Naive B cell (primary cell): ENCODE data around the gene ABCC10. TPM values are rescaled to one million over a fixed set of nuclear protein-coding genes. Genes with fewer than 3 reads are reported as not detected.
A peak's percentile ranks its signal among the peaks of the same experiment; 100 is the strongest.
"Not testable (repeated sequence)": the region's sequence is repeated elsewhere in the genome, so short reads cannot be mapped to it uniquely, and the experiment has no call there.

Experiments
- ATAC-seq, 2 donors: fragments of 150-1000 bp; cut with Tn5 transposase; 2 replicates each; pipeline ENCODE4 v1.10.0; 2021; ENCODE audit warnings: low read depth in 2 of 2, mild to moderate bottlenecking in 2 of 2, moderate library complexity in 2 of 2
- DNase-seq: peaks from one replicate; pipeline ENCODE4 v3.0.0; 2022
- H3K27ac Mint-ChIP-seq, 6 donors: one replicate each; pipeline ENCODE4 v1.8.0; 2020 to 2022; ENCODE audit warnings: mild to moderate bottlenecking in 6 of 6, mixed read lengths in 6 of 6, moderate library complexity in 5 of 6, inconsistent platforms in 2 of 6
- H3K27me3 Mint-ChIP-seq, 3 donors: one replicate each; pipeline ENCODE4 v1.8.0; 2021 to 2022; ENCODE audit warnings: mixed read lengths in 3 of 3, mild to moderate bottlenecking in 1 of 3
- H3K36me3 Mint-ChIP-seq, 2 donors: one replicate each; pipeline ENCODE4 v1.8.0; 2020 to 2022; ENCODE audit warnings: mixed read lengths in 2 of 2, inconsistent platforms in 1 of 2, mild to moderate bottlenecking in 1 of 2
- H3K4me1 Mint-ChIP-seq, 3 donors: one replicate each; pipeline ENCODE4 v1.8.0; 2020 to 2022; ENCODE audit warnings: mixed read lengths in 3 of 3, inconsistent platforms in 1 of 3, mild to moderate bottlenecking in 1 of 3, moderate library complexity in 1 of 3
- H3K4me3 Mint-ChIP-seq, 8 donors: one replicate each; pipeline ENCODE4 v1.8.0; 2020 to 2022; ENCODE audit warnings: mild to moderate bottlenecking in 8 of 8, mixed read lengths in 8 of 8, moderate library complexity in 8 of 8, inconsistent platforms in 2 of 8
- H3K9me3 Mint-ChIP-seq, 7 donors: one replicate each; pipeline ENCODE4 v1.8.0; 2020 to 2022; ENCODE audit warnings: mixed read lengths in 7 of 7, mild to moderate bottlenecking in 5 of 7, inconsistent platforms in 2 of 7, moderate library complexity in 1 of 7
- polyA plus RNA-seq, 6 donors: library from polyadenylated mRNA; unstranded; fragments of 300-500 nt; fragmentation: Illumina TruSeq; gene quantifications; one replicate each; pipeline ENCODE4 v1.2.3, GENCODE V29; 2021; ENCODE audit warnings: low read depth in 6 of 6

ABCC10 gene
- polyA plus RNA-seq, 6 donors from 2014 or later = 9.0 to 21.0 (median 12.3) TPM

GRCh38 chr6:43490523-43490939 is 63.2 kb downstream of the ABCC10 start:
- DNase-seq (no peak), ATAC-seq (no peak)
- H3K27me3 Mint-ChIP-seq = no peaks in the 10 kb centered on the region
- no peak overlapping the region for H3K27ac Mint-ChIP-seq
- H3K36me3 Mint-ChIP-seq = no peaks in the 10 kb centered on the region
- peaks cover 25 to 35% (median 27%) of the 10 kb centered on the region in 3 donors for H3K4me1 Mint-ChIP-seq
- H3K9me3 Mint-ChIP-seq = no peaks in the 10 kb centered on the region
- H3K4me3 Mint-ChIP-seq = no peak overlapping the region

- no peaks in the 10 kb centered on the region for H3K9me3 Mint-ChIP-seq
- H3K27ac Mint-ChIP-seq = no peak overlapping the region
- H3K4me1 Mint-ChIP-seq = peaks cover 24 to 36% (median 25%) of the 10 kb centered on the region in 3 donors
- no peak for ATAC-seq
- H3K36me3 Mint-ChIP-seq = no peaks in the 10 kb centered on the region
- H3K27me3 Mint-ChIP-seq = no peaks in the 10 kb centered on the region
- no peak overlapping the region for H3K4me3 Mint-ChIP-seq
- DNase-seq = no peak
Measured at GRCh38 chr6:43491750-43492661, 64.7 kb downstream of the ABCC10 start.

- Mint-ChIP-seq H3K27ac (peak overlapping the region in 1 of 6 donors; percentile 65), H3K4me3 (no peak overlapping the region)
- DNase-seq = no peak
Measured at GRCh38 chr6:43492673-43493072, 65.3 kb downstream of the ABCC10 start.

GRCh38 chr6:43493230-43493629 is 65.9 kb downstream of the ABCC10 start:
- H3K36me3 Mint-ChIP-seq = no peaks in the 10 kb centered on the region
- ATAC-seq (no peak), DNase-seq (no peak)
- H3K27ac Mint-ChIP-seq = peak overlapping the region in 3 of 6 donors; percentile 12 to 88 (median 65)
- no peaks in the 10 kb centered on the region for H3K27me3 Mint-ChIP-seq
- H3K9me3 Mint-ChIP-seq = no peaks in the 10 kb centered on the region
- H3K4me3 Mint-ChIP-seq = no peak overlapping the region
- peaks cover 23 to 33% (median 25%) of the 10 kb centered on the region in 3 donors for H3K4me1 Mint-ChIP-seq

More at GRCh38 chr6:43492673-43493072, 65.3 kb downstream of the ABCC10 start:
- Mint-ChIP-seq H3K36me3 (no peaks in the 10 kb centered on the region), H3K9me3 (no peaks in the 10 kb centered on the region), H3K27me3 (no peaks in the 10 kb centered on the region), H3K4me1 (peaks cover 23 to 36% (median 25%) of the 10 kb centered on the region in 3 donors)
- no peak for ATAC-seq

- H3K36me3 Mint-ChIP-seq = no peaks in the 10 kb centered on the region
- no peak overlapping the region for H3K4me3 Mint-ChIP-seq
- DNase-seq (no peak), ATAC-seq (no peak)
- no peak overlapping the region for H3K27ac Mint-ChIP-seq
- peaks cover 23 to 27% (median 25%) of the 10 kb centered on the region in 3 donors for H3K4me1 Mint-ChIP-seq
- H3K9me3 Mint-ChIP-seq = no peaks in the 10 kb centered on the region
- H3K27me3 Mint-ChIP-seq = no peaks in the 10 kb centered on the region
Measured at GRCh38 chr6:43493833-43494232, 66.5 kb downstream of the ABCC10 start.

GRCh38 chr6:43494321-43494720 is 67.0 kb downstream of the ABCC10 start:
- Mint-ChIP-seq H3K4me3 (no peak overlapping the region), H3K27me3 (no peaks in the 10 kb centered on the region), H3K27ac (no peak overlapping the region), H3K36me3 (no peaks in the 10 kb centered on the region), H3K4me1 (peaks cover 18 to 22% (median 21%) of the 10 kb centered on the region in 3 donors), H3K9me3 (no peaks in the 10 kb centered on the region)
- ATAC-seq = no peak
- no peak for DNase-seq

- Mint-ChIP-seq H3K36me3 (no peaks in the 10 kb centered on the region), H3K4me3 (no peak overlapping the region), H3K9me3 (no peaks in the 10 kb centered on the region), H3K27ac (no peak overlapping the region), H3K27me3 (no peaks in the 10 kb centered on the region), H3K4me1 (peaks cover 18 to 21% (median 20%) of the 10 kb centered on the region in 3 donors)
- ATAC-seq (no peak), DNase-seq (no peak)
Measured at GRCh38 chr6:43494766-43495165, 67.4 kb downstream of the ABCC10 start.

GRCh38 chr6:43495409-43495941 is 68.1 kb downstream of the ABCC10 start:
- no peak for DNase-seq
- H3K27ac Mint-ChIP-seq = peak overlapping the region in 2 of 6 donors; percentile 81 to 84

GRCh38 chr6:43496370-43497128 is 69.2 kb downstream of the ABCC10 start:
- Mint-ChIP-seq H3K4me3 (no peak overlapping the region), H3K27me3 (no peaks in the 10 kb centered on the region), H3K4me1 (peaks cover 14 to 18% (median 15%) of the 10 kb centered on the region in 3 donors), H3K27ac (peak overlapping the region in 1 of 6 donors; percentile 36), H3K36me3 (peaks cover 6 to 8% of the 10 kb centered on the region in 2 donors), H3K9me3 (no peaks in the 10 kb centered on the region)
- ATAC-seq (peak in 1 of 2 donors; percentile 43), DNase-seq (no peak)

More at GRCh38 chr6:43495409-43495941, 68.1 kb downstream of the ABCC10 start:
- no peak for ATAC-seq
- Mint-ChIP-seq H3K36me3 (peaks cover 0 to 1% of the 10 kb centered on the region in 2 donors), H3K27me3 (no peaks in the 10 kb centered on the region), H3K9me3 (no peaks in the 10 kb centered on the region), H3K4me3 (no peak overlapping the region), H3K4me1 (peaks cover 14 to 18% (median 15%) of the 10 kb centered on the region in 3 donors)

- H3K4me1 Mint-ChIP-seq = peaks cover 14 to 18% (median 15%) of the 10 kb centered on the region in 3 donors
- H3K9me3 Mint-ChIP-seq = no peaks in the 10 kb centered on the region
- H3K27ac Mint-ChIP-seq = peak overlapping the region in 1 of 6 donors; percentile 36
- no peaks in the 10 kb centered on the region for H3K27me3 Mint-ChIP-seq
- DNase-seq = no peak
- H3K36me3 Mint-ChIP-seq = peaks cover 11% of the 10 kb centered on the region in 2 donors
- no peak overlapping the region for H3K4me3 Mint-ChIP-seq
- no peak for ATAC-seq
Measured at GRCh38 chr6:43497129-43497396, 69.7 kb downstream of the ABCC10 start.

GRCh38 chr6:43497689-43498088 is 70.3 kb downstream of the ABCC10 start:
- ATAC-seq (no peak), DNase-seq (no peak)
- Mint-ChIP-seq H3K27me3 (no peaks in the 10 kb centered on the region), H3K36me3 (peaks cover 11 to 17% of the 10 kb centered on the region in 2 donors), H3K27ac (no peak overlapping the region), H3K4me3 (no peak overlapping the region), H3K4me1 (peaks cover 10 to 13% (median 10%) of the 10 kb centered on the region in 3 donors), H3K9me3 (no peaks in the 10 kb centered on the region)

- H3K36me3 Mint-ChIP-seq = peaks cover 11 to 23% of the 10 kb centered on the region in 2 donors
- not testable (repeated sequence) for H3K9me3 Mint-ChIP-seq, H3K27me3 Mint-ChIP-seq, ATAC-seq, DNase-seq, H3K4me3 Mint-ChIP-seq
- peak overlapping the region in 1 of 6 donors; percentile 32 for H3K27ac Mint-ChIP-seq
- H3K4me1 Mint-ChIP-seq = peaks cover 7 to 12% (median 8%) of the 10 kb centered on the region in 3 donors
Measured at GRCh38 chr6:43498291-43498690, 71.0 kb downstream of the ABCC10 start.

GRCh38 chr6:43499028-43499815 is 71.9 kb downstream of the ABCC10 start:
- H3K27ac Mint-ChIP-seq = no peak overlapping the region

More at GRCh38 chr6:43499028-43499815, 71.9 kb downstream of the ABCC10 start:
- DNase-seq (no peak), ATAC-seq (no peak)
- Mint-ChIP-seq H3K4me1 (peaks cover 6 to 8% (median 7%) of the 10 kb centered on the region in 3 donors), H3K27me3 (no peaks in the 10 kb centered on the region), H3K36me3 (peaks cover 11 to 30% of the 10 kb centered on the region in 2 donors), H3K9me3 (no peaks in the 10 kb centered on the region), H3K4me3 (no peak overlapping the region)
